HepG2 (cell line): Measurements from ENCODE around the gene PATZ1. TPM values are rescaled to one million over a fixed set of nuclear protein-coding genes. Genes with fewer than 3 reads are reported as not detected.
A peak's percentile ranks its signal among the peaks of the same experiment; 100 is the strongest.

ENCODE experiments used
- CBFB ChIP-seq: sonication (generic); formaldehyde crosslinking; IDR thresholded peaks from 2 replicates; pipeline ENCODE4 v1.4.0; 2020; ENCODE audit warnings: missing genetic modification reagents
- FOXP4 ChIP-seq: sonication (generic); formaldehyde crosslinking; IDR thresholded peaks from 2 replicates; pipeline ENCODE4 v1.4.0; 2020; ENCODE audit warnings: missing genetic modification reagents
- GATAD2A ChIP-seq: IDR thresholded peaks from 2 replicates; pipeline ENCODE4 v1.6.1; 2016
- HMG20A ChIP-seq: IDR thresholded peaks from 2 replicates; pipeline ENCODE4 v1.6.1; 2016; ENCODE audit warnings: borderline replicate concordance
- HNRNPL ChIP-seq: fragments of 200-400 bp; formaldehyde crosslinking; IDR thresholded peaks from 2 replicates; pipeline ENCODE4 v1.6.1; 2017; ENCODE audit warnings: mild to moderate bottlenecking, low read depth, low read length
- IRF1 ChIP-seq: sonication (generic); formaldehyde crosslinking; IDR thresholded peaks from 2 replicates; pipeline ENCODE4 v1.4.0; 2020; ENCODE audit warnings: low read depth, mild to moderate bottlenecking, missing genetic modification reagents
- MYPOP ChIP-seq: sonication (generic); formaldehyde crosslinking; IDR thresholded peaks from 2 replicates; pipeline ENCODE4 v1.8.1; 2023; ENCODE audit warnings: mild to moderate bottlenecking, moderate library complexity, missing genetic modification reagents
- NFKB2 ChIP-seq: sonication (generic); formaldehyde crosslinking; IDR thresholded peaks from 2 replicates; pipeline ENCODE4 v1.4.0; 2020; ENCODE audit warnings: missing genetic modification reagents, borderline replicate concordance
- NR3C1 ChIP-seq: sonication (generic); formaldehyde crosslinking; IDR thresholded peaks from 2 replicates; pipeline ENCODE4 v1.4.0; 2020; ENCODE audit warnings: missing genetic modification reagents
- PHB2 ChIP-seq: fragments of 450-650 bp; IDR thresholded peaks from 2 replicates; pipeline ENCODE4 v1.6.1; 2018; ENCODE audit not compliant: partially characterized antibody
- RORA ChIP-seq: sonication (generic); formaldehyde crosslinking; IDR thresholded peaks from 2 replicates; pipeline ENCODE4 v1.5.0; 2020; ENCODE audit warnings: mild to moderate bottlenecking, missing genetic modification reagents, moderate library complexity
- RXRB ChIP-seq: IDR thresholded peaks from 2 replicates; pipeline ENCODE4 v1.6.1; 2016; ENCODE audit warnings: borderline replicate concordance, missing genetic modification reagents, missing compliant biosample characterization
- SALL2 ChIP-seq: sonication (generic); formaldehyde crosslinking; IDR thresholded peaks from 2 replicates; pipeline ENCODE4 v1.8.1; 2023; ENCODE audit warnings: mild to moderate bottlenecking, missing genetic modification reagents, inconsistent platforms
- THYN1 ChIP-seq: sonication (generic); formaldehyde crosslinking; IDR thresholded peaks from 2 replicates; pipeline ENCODE4 v1.8.1; 2023; ENCODE audit warnings: low read depth, mild to moderate bottlenecking, moderate library complexity, missing genetic modification reagents, borderline replicate concordance
- ZBTB38 ChIP-seq: sonication (generic); formaldehyde crosslinking; IDR thresholded peaks from 2 replicates; pipeline ENCODE4 v1.5.1; 2020; ENCODE audit warnings: mild to moderate bottlenecking, missing genetic modification reagents
- ZC3H13 ChIP-seq: sonication (generic); formaldehyde crosslinking; IDR thresholded peaks from 2 replicates; pipeline ENCODE4 v1.8.1; 2023; ENCODE audit warnings: mild to moderate bottlenecking, missing genetic modification reagents, moderate library complexity
- ZMAT3 ChIP-seq: sonication (generic); formaldehyde crosslinking; conservative IDR thresholded peaks from 2 replicates; pipeline ENCODE4 v1.7.0; 2021; ENCODE audit warnings: missing genetic modification reagents
- ZNF331 ChIP-seq: sonication (generic); formaldehyde crosslinking; IDR thresholded peaks from 2 replicates; pipeline ENCODE4 v1.4.0; 2020; ENCODE audit warnings: missing genetic modification reagents
- ZNF629 ChIP-seq: sonication (generic); formaldehyde crosslinking; conservative IDR thresholded peaks from 2 replicates; pipeline ENCODE4 v1.5.0; 2020; ENCODE audit warnings: missing genetic modification reagents
- ZNF761 ChIP-seq: sonication (generic); formaldehyde crosslinking; conservative IDR thresholded peaks from 2 replicates; pipeline ENCODE4 v1.4.0; 2020; ENCODE audit warnings: mild to moderate bottlenecking, missing genetic modification reagents
- polyA plus RNA-seq, 8 experiments: library from polyadenylated mRNA; depleted of rRNA in 3 of 8; stranded (reverse) in 7 of 8; unstranded in 1 of 8; fragments of >200 nt; fragmentation: Illumina TruSeq in 4 of 8; extraction: Trizol in 4 of 8; gene quantifications; 2 replicates each; pipeline versions ENCODE4 v1.2.1 to v1.2.3, GENCODE V29; 2011 to 2016; ENCODE audit warnings: low read depth in 4 of 8, missing spikeins in 1 of 8, mixed read lengths in 1 of 8; ENCODE audit not compliant: insufficient read depth in 1 of 8
- total RNA-seq, 5 experiments: library from RNA; depleted of rRNA; stranded (reverse); fragments of >200 nt; fragmentation: Illumina TruSeq; extraction: Trizol; gene quantifications; 2 replicates each; pipeline ENCODE4 v1.2.3, GENCODE V29; 2016; ENCODE audit warnings: low read depth in 1 of 5
- TF ChIP-seq, protein P1 (sequence below): sonication (generic); formaldehyde crosslinking; IDR thresholded peaks from 2 replicates; pipeline ENCODE4 v1.4.0; 2020; ENCODE audit warnings: mild to moderate bottlenecking, missing genetic modification reagents
- TF ChIP-seq, protein P2 (sequence below): conservative IDR thresholded peaks from 2 replicates; pipeline ENCODE4 v1.6.1; 2018; ENCODE audit warnings: missing genetic modification reagents

Gene PATZ1
- total and polyA plus RNA-seq, 2 of the 13 experiments (the other 11 are each of a cell fraction or from before 2014, with no cell fraction given), result 24.9 to 30.5 TPM

GRCh38 chr22:31290494-31291471, 55.4 kb downstream of the PATZ1 start (continued):
- TF ChIP-seq, protein P1, sequence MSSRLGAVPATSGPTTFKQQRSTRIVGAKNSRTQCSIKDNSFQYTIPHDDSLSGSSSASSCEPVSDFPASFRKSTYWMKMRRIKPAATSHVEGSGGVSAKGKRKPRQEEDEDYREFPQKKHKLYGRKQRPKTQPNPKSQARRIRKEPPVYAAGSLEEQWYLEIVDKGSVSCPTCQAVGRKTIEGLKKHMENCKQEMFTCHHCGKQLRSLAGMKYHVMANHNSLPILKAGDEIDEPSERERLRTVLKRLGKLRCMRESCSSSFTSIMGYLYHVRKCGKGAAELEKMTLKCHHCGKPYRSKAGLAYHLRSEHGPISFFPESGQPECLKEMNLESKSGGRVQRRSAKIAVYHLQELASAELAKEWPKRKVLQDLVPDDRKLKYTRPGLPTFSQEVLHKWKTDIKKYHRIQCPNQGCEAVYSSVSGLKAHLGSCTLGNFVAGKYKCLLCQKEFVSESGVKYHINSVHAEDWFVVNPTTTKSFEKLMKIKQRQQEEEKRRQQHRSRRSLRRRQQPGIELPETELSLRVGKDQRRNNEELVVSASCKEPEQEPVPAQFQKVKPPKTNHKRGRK (CRISPR knock-in tag), result no peak
- TF ChIP-seq NFKB2 (CRISPR knock-in tag) (peak; percentile 96), FOXP4 (peak; percentile 87), ZC3H13 (CRISPR knock-in tag) (peak; percentile 50; the same call in 1 of the 2 replicates), ZNF761 (CRISPR knock-in tag) (no peak), NR3C1 (CRISPR knock-in tag) (no peak), ZNF331 (CRISPR knock-in tag) (peak; percentile 67; the same call in 1 of the 2 replicates), HNRNPL (no peak), RXRB (peak; percentile 70; the same call in 1 of the 2 replicates), SALL2 (peak; percentile 89), ZBTB38 (CRISPR knock-in tag) (peak; percentile 90), THYN1 (CRISPR knock-in tag) (no peak), CBFB (CRISPR knock-in tag) (0 out of 2 replicates have a peak, but pooled peaks have one; percentile 40), MYPOP (CRISPR knock-in tag) (peak; percentile 87), IRF1 (no peak), ZNF629 (CRISPR knock-in tag) (0 out of 2 replicates have a peak, but pooled peaks have one; percentile 9), ZMAT3 (CRISPR knock-in tag) (peak; percentile 83), HMG20A (peak; percentile 50; the same call in 1 of the 2 replicates), PHB2 (no peak), GATAD2A (CRISPR knock-in tag) (peak; percentile 37; the same call in 1 of the 2 replicates), RORA (CRISPR knock-in tag) (no peak)
- TF ChIP-seq, protein P2, sequence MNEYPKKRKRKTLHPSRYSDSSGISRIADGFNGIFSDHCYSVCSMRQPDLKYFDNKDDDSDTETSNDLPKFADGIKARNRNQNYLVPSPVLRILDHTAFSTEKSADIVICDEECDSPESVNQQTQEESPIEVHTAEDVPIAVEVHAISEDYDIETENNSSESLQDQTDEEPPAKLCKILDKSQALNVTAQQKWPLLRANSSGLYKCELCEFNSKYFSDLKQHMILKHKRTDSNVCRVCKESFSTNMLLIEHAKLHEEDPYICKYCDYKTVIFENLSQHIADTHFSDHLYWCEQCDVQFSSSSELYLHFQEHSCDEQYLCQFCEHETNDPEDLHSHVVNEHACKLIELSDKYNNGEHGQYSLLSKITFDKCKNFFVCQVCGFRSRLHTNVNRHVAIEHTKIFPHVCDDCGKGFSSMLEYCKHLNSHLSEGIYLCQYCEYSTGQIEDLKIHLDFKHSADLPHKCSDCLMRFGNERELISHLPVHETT (CRISPR knock-in tag), result no peak
